NB4 (cell line): ENCODE measurements around the gene ABCB1.

Experiments
- MAX ChIP-seq: IDR thresholded peaks from 2 replicates; pipeline ENCODE4 v1.6.1; 2011; ENCODE audit warnings: low read depth, low read length
- POLR2A ChIP-seq: IDR thresholded peaks from 2 replicates; pipeline ENCODE4 v1.6.1; 2011; ENCODE audit warnings: mild to moderate bottlenecking; ENCODE audit not compliant: insufficient read length; ENCODE audit errors: extremely low read depth
- TF ChIP-seq, protein P1 (sequence below): IDR thresholded peaks from one replicate; pipeline ENCODE4 v1.5.1; 2012; ENCODE audit warnings: low read depth, low read length

DNA sequence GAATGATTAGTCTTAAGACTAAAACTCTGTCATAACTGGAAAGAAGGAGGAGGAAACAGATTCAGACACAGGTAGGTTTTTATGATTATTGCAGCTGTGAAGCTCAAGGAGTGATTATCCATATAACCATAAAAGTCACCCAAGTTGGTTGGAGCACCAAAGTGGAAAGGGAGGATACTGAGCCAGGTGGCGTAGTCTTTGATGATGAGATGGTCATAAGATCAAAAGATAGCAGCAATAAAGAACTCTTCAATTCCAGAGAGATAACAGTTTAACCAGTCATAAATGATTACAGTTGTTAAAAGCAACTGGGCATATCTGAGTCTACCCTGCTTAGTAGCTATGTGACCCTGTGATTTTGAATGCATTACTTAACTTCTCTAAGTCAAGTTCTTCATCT, 8.4 kb downstream of the ABCB1 start:
- TF ChIP-seq, protein P1, sequence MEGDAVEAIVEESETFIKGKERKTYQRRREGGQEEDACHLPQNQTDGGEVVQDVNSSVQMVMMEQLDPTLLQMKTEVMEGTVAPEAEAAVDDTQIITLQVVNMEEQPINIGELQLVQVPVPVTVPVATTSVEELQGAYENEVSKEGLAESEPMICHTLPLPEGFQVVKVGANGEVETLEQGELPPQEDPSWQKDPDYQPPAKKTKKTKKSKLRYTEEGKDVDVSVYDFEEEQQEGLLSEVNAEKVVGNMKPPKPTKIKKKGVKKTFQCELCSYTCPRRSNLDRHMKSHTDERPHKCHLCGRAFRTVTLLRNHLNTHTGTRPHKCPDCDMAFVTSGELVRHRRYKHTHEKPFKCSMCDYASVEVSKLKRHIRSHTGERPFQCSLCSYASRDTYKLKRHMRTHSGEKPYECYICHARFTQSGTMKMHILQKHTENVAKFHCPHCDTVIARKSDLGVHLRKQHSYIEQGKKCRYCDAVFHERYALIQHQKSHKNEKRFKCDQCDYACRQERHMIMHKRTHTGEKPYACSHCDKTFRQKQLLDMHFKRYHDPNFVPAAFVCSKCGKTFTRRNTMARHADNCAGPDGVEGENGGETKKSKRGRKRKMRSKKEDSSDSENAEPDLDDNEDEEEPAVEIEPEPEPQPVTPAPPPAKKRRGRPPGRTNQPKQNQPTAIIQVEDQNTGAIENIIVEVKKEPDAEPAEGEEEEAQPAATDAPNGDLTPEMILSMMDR: no peak
- TF ChIP-seq POLR2A (no peak), MAX (no peak)
